Measurements from ENCODE around the gene SPON2.

SPON2 gene

DNA sequence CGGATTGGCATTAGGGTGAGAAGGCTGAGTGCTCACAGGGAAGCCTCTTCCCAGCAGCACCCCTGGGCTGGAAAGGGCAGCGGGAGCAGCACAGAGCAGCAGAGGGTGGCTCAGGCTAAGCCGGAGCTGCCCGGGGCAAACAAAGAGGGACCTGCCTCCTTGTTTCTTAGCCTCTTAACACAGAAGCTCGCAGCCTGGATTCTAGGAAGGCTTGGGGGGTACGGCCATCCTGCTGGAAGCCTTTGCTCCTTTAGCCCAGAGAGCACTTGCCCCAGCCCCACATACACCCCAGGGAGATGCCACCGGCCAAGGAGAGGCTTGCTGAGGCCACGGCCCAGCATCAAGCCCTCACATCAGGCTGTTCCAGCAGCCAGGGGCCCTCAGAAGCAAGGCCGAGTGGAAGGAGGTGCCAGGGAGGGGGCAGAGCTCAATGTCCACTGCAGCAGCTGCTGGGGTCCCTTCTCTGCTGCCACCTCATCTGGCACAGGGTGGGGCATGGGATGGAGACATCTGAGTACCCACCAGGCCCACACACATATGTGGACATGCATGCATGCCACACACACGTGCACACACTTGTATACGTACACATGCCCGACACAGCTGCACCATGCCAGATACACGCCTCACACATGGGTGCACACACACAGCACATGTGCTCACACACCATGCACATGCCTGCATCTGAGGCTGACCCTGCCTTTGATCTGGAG, 20.3 kb upstream of the SPON2 start:
- DNase-seq (ENCODE audit: low read depth), result no peak
- H3K4me3 ChIP-seq (ENCODE audit: low read length), result peak overlapping the region; percentile 18
- TF ChIP-seq, protein P1, sequence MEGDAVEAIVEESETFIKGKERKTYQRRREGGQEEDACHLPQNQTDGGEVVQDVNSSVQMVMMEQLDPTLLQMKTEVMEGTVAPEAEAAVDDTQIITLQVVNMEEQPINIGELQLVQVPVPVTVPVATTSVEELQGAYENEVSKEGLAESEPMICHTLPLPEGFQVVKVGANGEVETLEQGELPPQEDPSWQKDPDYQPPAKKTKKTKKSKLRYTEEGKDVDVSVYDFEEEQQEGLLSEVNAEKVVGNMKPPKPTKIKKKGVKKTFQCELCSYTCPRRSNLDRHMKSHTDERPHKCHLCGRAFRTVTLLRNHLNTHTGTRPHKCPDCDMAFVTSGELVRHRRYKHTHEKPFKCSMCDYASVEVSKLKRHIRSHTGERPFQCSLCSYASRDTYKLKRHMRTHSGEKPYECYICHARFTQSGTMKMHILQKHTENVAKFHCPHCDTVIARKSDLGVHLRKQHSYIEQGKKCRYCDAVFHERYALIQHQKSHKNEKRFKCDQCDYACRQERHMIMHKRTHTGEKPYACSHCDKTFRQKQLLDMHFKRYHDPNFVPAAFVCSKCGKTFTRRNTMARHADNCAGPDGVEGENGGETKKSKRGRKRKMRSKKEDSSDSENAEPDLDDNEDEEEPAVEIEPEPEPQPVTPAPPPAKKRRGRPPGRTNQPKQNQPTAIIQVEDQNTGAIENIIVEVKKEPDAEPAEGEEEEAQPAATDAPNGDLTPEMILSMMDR (conservative IDR thresholded peaks at IDR 0.05; ENCODE audit: low read length), result no peak

DNA sequence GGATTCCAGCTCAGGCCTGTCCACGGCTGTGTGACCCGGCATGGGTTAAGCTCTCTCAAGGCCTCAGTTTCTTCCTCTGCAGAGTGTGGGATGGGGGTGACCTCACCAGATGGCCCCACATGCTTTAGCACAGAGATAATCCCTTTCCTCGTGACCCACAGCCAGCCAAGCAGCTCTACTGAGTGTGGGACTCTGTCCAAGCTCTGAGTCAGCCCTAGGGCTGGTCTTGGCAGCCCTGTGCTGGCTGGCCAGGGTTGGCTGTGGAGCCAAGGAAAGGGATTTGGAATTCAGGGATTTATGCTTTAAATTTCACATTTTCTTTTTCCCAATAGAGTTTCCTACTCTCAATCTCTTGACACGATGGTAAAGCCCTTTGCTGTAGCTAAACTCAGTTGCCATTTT, 19.7 kb upstream of the SPON2 start:
- TF ChIP-seq, protein P1 (conservative IDR thresholded peaks at IDR 0.05; ENCODE audit: low read length), result no peak
- DNase-seq (ENCODE audit: low read depth), result peak; percentile 96
- H3K4me3 ChIP-seq (ENCODE audit: low read length), result peak overlapping the region; percentile 18

DNA sequence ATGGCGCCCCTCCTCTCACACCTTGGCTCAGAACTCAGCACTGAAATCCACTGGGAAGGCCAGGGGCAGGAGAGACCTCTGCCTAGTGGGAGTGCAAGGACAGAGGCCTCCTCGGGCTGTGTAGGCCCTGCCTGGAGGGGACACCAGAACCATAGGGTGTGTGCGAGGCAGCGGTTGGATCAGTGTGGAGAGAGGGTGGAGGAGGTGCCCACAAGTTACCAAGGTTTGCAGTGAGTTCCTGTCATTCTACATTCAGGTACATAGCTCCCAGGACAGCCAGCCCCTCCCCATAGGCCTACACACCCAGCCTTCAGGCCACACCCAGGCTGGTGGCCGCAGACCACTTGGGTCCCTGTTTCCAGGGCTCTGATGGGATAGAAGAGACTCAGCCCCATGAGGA, 19.2 kb upstream of the SPON2 start:
- DNase-seq (ENCODE audit: low read depth), result no peak
- H3K4me3 ChIP-seq (ENCODE audit: low read length), result no peak overlapping the region
- TF ChIP-seq, protein P1 (conservative IDR thresholded peaks at IDR 0.05; ENCODE audit: low read length), result no peak

DNA sequence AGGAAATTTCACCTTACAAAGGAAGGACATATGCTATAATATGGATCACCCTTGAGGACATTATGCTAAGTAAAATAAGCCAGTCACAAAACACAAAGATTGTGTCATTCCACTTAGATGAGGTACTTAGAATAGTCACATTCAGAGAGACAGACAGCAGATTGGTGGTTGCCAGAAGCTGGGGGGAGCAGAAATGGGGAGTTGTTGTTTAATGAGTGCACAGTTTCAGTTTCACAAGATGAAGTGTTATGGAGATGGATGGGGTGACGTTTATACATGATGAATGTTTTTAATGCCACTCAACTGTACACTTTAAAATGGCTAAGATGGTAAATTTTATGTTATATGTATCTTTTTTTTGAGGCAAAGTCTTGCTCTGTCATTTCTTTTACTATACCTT, 14.8 kb upstream of the SPON2 start:
- TF ChIP-seq, protein P1 (conservative IDR thresholded peaks at IDR 0.05; ENCODE audit: low read length), result no peak
- DNase-seq (ENCODE audit: low read depth), result no peak
- H3K4me3 ChIP-seq (ENCODE audit: low read length), result no peak overlapping the region

DNA sequence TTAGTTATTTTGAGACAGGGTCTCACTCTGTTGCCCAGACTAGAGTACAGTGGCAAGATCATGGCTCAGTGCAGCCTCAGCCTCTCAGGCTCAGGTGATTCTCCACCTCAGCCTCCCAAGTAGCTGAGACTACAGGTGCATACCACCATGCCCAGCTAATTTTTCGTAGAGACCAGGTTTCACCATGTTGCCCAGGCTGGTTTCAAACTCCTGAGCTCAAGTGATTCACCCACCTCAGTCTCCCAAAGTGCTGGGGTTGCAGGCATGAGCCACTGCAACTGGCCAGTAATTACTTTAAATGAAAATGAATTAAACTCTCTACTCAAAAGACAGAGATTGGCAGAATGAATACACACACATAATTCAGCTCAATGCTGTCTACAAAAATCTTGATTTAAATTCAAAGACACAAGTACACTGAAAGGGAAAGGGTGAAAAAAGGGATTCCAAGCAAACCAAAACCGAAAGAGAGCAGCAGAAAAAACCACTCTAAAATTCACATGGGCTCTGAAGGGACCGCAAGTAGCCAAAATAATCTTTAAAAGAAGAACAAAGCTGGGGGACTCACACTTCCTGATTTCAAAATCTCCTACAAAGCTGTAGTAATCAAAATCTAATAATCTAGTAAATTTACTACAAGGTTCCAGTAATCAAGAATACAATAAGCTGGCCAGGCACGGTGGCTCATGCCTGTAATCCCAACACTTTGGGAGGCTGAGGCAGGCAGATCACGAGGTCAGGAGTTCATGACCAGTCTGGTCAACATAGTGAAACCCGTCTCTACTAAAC, 11.8 kb upstream of the SPON2 start:
- H3K4me3 ChIP-seq (ENCODE audit: low read length), result no peak overlapping the region

DNA sequence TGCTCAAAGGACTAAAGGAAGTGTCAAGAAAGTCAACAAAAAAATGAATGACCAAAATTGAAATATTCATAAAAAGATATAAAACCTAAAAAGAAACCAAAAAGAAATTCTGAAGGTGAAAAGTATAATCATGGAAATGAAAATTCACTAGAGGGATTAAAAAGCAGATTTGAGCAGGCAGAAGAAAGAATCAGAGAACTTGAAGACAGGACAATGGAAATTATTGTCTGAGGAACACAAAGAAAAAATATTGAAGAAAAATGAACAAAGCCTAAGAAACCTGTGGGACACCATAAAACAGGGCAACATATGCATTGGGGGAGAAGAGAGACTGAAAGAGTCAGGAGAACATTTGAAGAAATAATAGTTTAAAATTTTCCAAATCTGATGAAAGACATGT, 9.9 kb upstream of the SPON2 start:
- DNase-seq (ENCODE audit: low read depth), result no peak
- TF ChIP-seq, protein P1 (conservative IDR thresholded peaks at IDR 0.05; ENCODE audit: low read length), result no peak
- no peak overlapping the region for H3K4me3 ChIP-seq (ENCODE audit: low read length)

More for the DNA sequence above, 11.8 kb upstream of the SPON2 start:
- no peak for DNase-seq (ENCODE audit: low read depth)
- TF ChIP-seq, protein P1 (conservative IDR thresholded peaks at IDR 0.05; ENCODE audit: low read length), result no peak

DNA sequence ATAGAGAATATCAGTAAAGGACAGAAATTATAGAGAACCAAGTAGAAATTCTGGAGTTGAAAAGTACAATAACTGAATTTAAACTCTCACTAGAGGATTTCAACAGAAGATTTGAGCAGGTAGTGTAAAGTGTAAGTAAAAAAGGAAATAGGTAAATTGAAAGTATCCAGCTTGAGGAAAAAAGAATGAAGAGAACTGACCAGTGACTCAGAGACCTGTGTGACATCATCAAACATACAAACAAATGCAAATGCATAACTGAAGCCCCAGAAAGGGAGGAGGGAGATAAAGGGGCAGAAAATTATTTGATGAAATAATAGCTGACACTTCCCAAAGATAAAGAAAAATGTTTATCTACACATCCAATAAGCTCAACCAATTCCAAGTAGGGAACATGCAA, 8.3 kb upstream of the SPON2 start:
- TF ChIP-seq, protein P1 (conservative IDR thresholded peaks at IDR 0.05; ENCODE audit: low read length), result no peak
- no peak for DNase-seq (ENCODE audit: low read depth)
- no peak overlapping the region for H3K4me3 ChIP-seq (ENCODE audit: low read length)
